GM19099 (cell line): Measurements from ENCODE around the gene NOL8.

Experiments used
- POLR2A ChIP-seq: IDR thresholded peaks from 3 replicates; pipeline ENCODE4 v1.6.1; 2011; ENCODE audit warnings: low read depth; ENCODE audit not compliant: insufficient read length; ENCODE audit errors: extremely low read depth

Gene NOL8

DNA sequence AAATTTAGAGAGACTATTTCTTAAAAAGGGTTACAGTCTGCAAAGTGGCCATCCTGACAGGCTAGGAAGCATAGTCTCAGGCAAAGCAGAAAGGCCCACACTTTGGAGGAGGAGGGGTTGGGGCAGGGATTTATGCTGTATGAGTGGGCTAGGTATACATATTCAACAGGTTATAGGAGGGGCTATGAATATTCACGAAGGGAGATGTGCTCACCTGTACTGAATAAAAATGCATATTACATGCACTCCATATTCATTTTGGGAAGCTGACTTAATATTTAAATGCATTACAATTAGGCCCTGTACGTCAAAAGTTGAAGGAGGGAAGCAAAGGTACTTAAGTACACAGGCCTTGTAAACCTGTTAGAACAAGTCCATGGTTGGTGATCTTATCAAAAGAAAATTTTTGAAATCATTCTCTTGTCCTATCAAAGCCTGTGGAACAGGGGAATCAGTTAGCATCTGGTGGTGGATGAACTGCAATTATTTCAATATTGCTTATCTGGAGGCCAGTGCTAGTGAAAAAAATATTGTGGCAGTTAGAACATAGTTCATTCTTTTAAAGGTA lies 2.2 kb upstream of the NOL8 start:
- no peak for TF ChIP-seq POLR2A

DNA sequence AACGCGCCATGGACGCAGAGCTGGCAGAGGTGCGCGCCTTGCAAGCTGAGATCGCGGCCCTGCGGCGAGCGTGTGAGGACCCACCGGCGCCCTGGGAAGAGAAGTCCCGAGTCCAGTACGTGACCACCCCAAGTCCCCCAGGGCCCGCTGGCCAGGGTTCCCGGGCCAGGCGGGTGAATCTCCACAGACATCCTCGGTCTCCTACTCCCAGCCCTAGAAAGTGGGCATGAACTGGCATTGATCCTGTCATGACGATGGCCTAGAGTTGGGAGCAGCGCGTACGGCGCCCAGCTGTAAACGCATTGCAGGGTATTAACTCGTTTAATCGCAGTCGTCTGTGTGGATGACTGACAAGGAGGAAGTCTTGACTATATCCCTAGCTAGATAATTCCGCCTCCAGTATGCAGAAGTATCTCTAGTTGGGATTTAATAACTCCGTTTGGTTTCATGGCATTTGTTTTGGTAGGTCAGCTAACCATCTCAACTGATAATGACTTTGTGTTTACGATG lies 896 bp upstream of the NOL8 start:
- TF ChIP-seq POLR2A: no peak

DNA sequence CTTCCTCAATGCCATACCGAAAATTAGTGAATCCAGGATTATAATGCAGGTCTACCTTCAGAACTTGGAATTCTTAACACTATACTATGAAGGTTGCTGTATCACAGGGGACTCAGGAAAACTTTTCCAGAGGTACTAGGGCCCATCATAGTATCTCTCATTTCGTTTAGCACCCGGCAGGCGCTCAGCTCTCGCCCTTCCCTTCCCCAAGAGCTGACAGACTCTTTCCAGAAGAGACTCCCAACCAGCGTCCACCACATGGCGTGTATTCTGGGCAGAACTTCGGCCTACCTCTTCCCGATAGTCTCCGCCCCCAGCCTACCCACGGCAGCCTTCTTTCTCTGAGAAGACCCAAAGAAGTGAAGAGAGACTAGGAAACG lies 271 bp downstream of the NOL8 start:
- TF ChIP-seq POLR2A: no peak

DNA sequence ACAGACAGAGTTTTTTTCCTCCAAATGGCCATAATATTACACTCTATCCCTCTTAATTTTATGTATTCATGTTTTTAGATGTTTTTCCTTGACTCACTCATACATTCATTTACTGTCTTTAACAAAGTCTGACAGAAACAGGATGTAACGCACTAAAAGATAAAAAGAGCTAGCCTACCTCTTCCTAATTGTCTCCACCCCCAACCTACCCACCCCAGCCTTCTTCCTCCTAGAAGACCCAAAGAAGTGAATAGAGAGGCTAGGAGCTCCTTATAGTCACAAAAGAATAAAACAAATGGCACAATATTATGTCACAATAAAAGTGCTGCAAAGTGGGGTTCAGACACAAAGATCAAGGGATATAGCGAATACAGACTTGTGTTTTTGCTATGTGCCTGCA lies 719 bp downstream of the NOL8 start:
- no peak for TF ChIP-seq POLR2A

DNA sequence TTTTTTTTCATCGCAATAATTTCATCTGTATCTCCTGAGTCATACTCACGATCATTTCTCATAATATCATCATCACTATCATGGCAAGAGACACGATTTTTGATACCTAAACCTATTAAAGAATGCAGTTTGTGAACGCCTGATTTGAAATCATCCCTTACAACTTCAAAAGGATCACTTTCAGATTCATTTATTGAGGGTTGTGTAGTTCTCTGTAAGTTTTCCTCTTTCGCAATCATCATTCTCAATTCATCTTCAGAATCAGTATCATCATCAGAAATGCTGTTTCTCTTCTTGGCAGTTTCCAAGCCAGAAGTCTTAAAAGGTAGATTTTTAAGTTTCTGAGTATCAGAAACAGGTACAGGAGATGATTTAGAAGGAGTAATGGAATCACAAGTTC lies 9.7 kb downstream of the NOL8 start:
- TF ChIP-seq POLR2A: no peak

DNA sequence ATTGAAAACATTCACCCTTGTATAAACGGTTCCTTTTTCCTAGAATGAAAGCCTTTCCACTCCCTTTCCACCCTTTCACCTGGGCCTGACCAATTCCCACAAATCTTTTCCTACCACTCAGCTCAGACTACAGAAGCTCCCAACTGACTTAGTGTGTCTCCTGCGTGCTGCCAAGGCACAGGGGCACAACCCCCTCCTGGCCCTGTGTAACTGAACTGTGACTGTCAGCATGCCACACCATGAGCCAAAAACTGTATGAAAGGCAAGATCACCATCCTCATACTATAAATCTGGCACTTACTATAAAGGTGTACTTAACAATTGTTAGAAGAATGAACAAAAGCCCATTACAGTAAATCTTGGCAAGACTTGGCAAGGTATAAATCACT lies 11.5 kb downstream of the NOL8 start:
- no peak for TF ChIP-seq POLR2A

DNA sequence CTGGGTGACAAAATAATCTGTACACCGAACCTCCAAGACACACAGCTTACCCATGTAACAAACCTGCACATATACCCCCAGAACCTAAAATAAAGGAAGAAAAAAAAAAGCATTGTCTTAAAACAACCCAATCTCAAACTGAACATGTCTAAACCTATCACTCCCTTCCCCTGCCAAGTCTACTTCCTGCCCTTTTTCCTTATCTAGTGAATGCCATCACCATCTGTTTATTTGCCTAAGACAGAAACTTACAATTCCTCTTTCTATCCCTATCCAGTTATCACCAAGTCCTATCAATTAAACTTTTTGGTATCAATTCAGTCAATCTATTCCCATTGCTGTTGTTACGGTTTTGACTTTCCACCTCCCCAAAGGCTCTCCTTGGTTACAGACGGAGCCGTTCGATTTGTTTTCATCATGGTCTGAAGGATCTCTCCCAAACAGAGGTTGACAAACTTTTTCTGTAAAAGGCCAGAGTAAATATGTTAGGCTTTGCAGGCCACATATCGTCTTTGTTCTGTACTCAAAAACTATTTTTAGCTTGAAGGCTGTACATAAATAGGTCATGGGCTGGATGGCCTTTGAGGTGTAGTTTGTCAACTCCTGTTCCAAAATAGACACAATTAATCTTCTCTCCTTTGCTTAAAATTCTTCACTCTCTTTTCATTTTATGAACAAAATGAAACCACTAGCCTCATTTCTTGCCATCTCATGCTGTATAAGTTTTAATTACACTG lies 12.1 kb downstream of the NOL8 start:
- no peak for TF ChIP-seq POLR2A

DNA sequence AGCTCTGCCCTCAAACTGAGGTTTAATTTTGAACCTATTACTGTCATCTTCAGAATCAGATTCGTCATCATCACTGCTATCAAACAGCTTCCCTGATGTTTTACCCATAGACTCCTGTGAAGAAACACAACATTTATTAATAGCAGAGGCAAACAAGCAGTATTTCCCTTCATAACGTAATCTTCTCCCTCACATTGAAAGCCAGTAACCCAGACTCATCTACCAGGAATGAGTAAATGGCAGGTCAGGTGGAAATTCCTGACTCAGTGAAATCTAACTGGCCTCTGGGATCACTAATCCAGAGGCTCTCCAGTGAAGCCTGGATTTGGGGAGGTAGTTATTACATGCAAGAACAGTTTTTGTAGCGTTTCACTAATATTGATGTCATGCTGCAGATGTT lies 14.6 kb downstream of the NOL8 start:
- TF ChIP-seq POLR2A: no peak

DNA sequence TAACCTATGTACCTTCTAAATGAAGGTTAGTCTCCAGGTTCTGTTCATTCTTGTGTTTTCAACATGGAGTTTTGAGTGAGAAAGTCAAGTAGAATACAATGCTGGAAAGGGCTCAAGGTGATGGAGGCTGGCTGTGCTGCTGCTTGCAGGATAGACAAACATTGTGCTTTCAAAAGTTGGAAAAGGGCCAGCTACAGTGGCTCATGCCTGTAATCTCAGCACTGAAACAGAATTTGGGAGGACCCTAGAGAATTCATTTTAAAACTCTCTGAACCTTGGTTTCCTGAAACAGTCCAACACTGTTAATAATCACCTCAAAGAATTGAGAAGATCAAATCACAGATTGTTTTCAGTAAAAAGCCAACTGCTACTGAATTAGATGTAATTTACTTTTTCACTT lies 16.3 kb downstream of the NOL8 start:
- TF ChIP-seq POLR2A: no peak

DNA sequence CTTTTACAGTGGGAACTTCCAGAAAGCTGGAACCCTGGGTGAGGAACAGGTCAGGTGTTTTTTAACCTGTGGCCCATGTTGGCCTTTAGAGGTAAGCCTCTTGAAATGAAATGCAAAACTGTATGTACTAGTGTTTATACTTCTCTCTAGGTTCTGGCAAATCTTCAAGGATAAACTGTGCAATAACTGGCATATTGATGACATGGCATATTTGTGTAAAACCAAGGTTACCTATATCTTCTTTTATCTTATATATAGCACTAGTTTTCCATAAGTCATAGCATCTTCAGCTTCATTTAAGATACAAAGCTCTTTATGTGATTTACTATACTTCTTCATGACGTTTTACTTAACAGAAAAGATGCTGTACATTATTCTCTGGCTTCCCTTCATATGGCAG lies 24.2 kb downstream of the NOL8 start:
- TF ChIP-seq POLR2A: no peak

DNA sequence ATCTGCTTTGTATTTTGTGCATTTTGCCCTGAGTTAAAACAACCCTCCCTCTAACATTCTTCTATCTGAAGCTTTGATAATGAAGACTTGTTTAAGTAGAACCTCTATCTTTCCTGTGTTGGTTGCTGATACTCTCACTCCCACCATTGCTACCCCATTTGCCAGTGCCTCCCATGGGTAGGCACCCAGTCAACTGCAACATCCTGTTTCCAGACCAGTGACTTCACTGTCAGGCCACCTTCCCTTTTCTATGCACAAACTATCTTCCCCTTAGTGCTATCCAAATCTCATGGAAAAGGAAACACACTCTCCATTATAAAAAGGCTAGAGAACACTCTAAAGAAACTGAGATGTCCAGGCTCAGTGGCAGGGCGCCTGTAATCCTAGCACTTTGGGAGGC lies 26.0 kb downstream of the NOL8 start:
- no peak for TF ChIP-seq POLR2A

DNA sequence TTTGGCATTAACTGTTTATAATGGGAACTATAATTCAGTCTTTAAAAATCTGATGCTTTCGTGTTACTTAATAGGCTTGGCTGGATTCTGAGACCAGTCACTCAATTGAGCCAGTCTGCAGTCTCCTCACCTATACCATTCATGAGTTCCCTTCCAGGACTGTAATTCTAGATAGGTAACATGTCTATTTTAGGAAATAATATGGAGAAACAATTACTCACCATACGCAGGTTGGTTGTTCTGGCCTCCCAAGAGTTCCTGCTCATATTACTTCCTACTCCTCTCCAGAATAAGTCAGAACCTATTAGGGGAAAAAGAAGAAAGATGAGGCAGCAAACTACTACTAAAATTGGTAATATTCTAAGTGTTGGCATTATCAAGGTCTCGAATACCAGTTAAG lies 27.1 kb downstream of the NOL8 start:
- no peak for TF ChIP-seq POLR2A

DNA sequence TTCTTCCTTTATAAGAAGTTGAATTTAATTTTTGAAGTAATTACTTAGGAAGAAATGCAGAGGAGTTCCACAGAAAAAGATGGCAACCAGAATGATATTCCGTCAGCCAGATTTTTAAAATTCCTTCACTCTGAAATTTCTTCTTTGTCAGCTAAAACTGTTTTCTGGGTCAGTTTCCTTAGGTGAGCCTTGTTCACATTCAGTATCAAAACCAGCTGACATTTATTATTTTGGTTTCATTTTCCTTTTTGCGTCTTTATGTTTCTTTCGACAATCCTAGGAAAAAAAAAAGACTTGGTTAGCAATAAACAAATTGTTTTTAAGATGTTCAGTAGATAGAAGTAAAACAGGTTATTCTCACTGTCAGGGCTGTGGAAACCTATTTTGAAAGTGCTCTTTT lies 27.5 kb downstream of the NOL8 start:
- TF ChIP-seq POLR2A: no peak

DNA sequence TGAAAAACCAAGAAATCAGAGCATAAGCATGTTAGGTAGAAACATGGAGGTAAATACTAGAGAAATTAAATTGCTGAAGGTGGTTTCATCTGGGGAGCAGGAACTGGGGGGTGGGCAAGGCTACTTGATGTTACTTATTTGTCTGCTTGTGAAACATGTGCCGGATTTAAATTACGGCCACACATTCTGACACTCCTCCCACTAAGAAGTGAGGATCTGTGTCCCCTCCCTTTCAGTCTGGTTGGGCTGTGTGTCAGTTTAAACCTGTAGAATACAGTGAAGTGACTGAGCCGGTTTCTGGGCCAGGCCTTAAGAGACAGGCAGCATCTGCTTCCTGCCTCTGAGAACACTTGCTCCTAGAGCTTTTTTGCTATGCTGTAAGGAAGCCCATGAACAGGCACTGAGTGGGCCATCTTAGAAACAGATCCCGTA lies 29.3 kb downstream of the NOL8 start:
- no peak for TF ChIP-seq POLR2A

DNA sequence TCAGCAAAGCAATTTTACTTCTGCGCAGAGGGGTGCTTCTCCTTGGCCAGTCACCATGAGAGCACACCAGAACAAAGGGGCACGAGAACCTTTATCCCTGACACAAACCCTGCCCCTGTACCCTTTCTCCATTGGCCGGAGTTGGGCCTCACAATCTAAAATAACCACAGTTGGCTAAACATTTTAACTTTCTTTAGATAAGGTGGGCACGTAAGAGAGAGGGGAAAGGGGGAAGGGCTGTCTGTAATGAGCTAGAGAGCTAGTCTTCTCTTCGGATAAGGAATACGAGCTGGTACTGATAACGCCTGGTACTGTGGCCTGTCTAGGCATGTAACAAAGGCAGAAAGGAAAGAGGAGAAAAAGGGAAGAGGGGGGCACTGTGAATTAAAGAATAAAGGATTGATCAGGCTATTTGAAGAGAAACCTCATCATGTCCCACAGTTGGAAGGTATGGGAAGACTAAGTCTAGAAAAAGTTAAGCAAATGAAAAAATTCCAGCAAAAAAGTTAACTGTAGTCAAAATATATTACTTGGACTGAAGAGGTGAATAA lies 29.8 kb downstream of the NOL8 start:
- no peak for TF ChIP-seq POLR2A

DNA sequence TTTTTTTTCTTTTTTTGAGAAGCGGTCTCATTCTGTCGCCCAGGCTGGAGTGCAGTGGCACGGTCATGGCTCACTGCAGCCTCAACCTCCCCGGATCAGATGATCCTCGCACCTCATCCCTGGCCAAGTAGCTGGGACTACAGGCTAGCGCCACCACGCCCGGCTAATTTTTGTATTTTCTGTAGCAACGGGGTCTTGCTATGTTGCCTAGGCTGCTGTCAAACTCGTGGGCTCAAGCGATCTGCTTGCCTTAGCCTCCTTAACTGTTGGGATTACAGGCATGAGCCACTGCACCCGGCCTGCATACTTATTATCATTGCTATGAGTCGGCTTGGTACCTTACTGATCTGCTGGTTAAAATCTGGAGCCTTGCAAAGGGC lies 30.9 kb downstream of the NOL8 start:
- no peak for TF ChIP-seq POLR2A
